HAP-1 (cell line): ENCODE measurements around the gene INHBB.

Experiments used
- DNase-seq, 2 experiments: peaks; one replicate each; pipeline ENCODE4 v3.0.0-alpha.2; 2016 to 2020; ENCODE audit warnings: low spot score in 2 of 2
- H3K27me3 ChIP-seq: fragments of 250-450 bp; sonication (Bioruptor Pico); 2 replicates; pipeline ENCODE4 v1.5.1; 2020; ENCODE audit warnings: low read depth, mild to moderate bottlenecking, moderate library complexity
- H3K36me3 ChIP-seq: fragments of 250-450 bp; sonication (Bioruptor Pico); replicated peaks from 2 replicates; pipeline ENCODE4 v1.5.1; 2020; ENCODE audit warnings: mild to moderate bottlenecking
- H3K4me1 ChIP-seq: fragments of 250-450 bp; sonication (Bioruptor Pico); 2 replicates; pipeline ENCODE4 v1.5.1; 2020; ENCODE audit warnings: mild to moderate bottlenecking
- H3K4me3 ChIP-seq: fragments of 250-450 bp; sonication (Bioruptor Pico); 2 replicates; pipeline ENCODE4 v1.5.1; 2020; ENCODE audit warnings: mild to moderate bottlenecking, moderate library complexity
- H3K9me3 ChIP-seq: fragments of 250-450 bp; sonication (Bioruptor Pico); 2 replicates; pipeline ENCODE4 v1.5.1; 2020; ENCODE audit warnings: mild to moderate bottlenecking, moderate library complexity
- in situ Hi-C: fragments of 300-500 bp; cut with MboI; formaldehyde crosslinking; loops from 3 replicates; pipeline ENCODE4 v1.14.3; 2020; ENCODE audit warnings: low sequenced_read_pairs, inconsistent platforms, mixed read lengths

The INHBB gene

GRCh38 chr2:120338015-120338414, 7.9 kb upstream of the INHBB start:
- in situ Hi-C loops = no loop called here
- H3K36me3 ChIP-seq = no peaks in the 10 kb centered on the region
- no peak for DNase-seq

DNA sequence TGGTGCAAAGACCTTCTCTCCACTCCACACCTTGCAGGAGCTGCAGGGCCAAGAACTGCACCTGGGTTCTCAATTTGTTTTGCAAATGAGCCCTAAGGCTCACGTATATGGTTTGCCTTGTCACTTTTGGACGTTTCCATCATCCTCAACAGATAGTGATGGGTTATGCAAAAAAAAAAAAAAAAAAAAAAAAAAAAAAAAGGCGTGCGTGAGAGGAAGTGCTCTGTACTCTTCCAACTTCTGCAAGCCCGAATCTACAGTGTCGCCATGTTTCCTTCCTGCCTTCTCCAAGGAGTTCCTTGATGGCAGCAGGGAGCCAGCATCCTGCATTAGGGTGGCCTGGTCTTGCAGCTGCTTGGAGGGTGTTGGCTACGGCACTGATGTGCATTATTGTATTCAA, 4.0 kb upstream of the INHBB start:
- H3K27me3 ChIP-seq = peaks cover 22% of the 10 kb centered on the region
- DNase-seq = no peak
- H3K9me3 ChIP-seq = no peaks in the 10 kb centered on the region
- 0 out of 2 replicates have a peak, but pooled peaks cover 2% of the 10 kb centered on the region for H3K4me1 ChIP-seq
- H3K4me3 ChIP-seq = no peak overlapping the region
- in situ Hi-C loops = loop anchor here (5.0 to 10.0 kb wide), 2 partner anchors 193 to 335 kb away; no protein-coding TSS in a partner anchor
- H3K36me3 ChIP-seq = no peaks in the 10 kb centered on the region

More at GRCh38 chr2:120338015-120338414, 7.9 kb upstream of the INHBB start:
- Histone ChIP-seq H3K9me3 (no peaks in the 10 kb centered on the region), H3K4me1 (no peaks in the 10 kb centered on the region), H3K27me3 (peaks cover 3% of the 10 kb centered on the region), H3K4me3 (no peak overlapping the region)

DNA sequence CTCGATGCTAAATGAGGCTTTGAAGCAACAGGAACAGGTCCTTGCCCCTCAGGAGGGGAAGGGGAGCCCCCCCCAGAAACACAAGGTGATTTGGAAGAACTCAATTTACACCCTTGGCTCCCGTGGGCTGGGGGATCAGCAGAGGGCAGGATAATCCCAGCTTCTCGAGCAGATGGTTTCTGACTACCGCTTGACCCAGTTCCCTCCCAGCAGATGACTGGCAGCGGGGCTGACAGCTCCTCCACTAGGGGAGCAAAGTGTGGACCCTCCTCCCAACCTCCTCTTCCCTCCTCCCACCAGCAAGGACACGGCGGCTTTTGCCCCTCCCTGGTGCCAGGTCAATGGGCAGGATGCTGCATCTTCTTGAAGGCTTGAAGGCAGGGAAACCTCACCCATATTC, 3.5 kb upstream of the INHBB start:
- peaks cover 24% of the 10 kb centered on the region for H3K27me3 ChIP-seq
- no peak overlapping the region for H3K4me3 ChIP-seq
- in situ Hi-C loops = loop anchor here (5.0 to 10.0 kb wide), 2 partner anchors 192 to 335 kb away; no protein-coding TSS in a partner anchor
- H3K4me1 ChIP-seq = 0 out of 2 replicates have a peak, but pooled peaks cover 2% of the 10 kb centered on the region
- no peaks in the 10 kb centered on the region for H3K36me3 ChIP-seq
- DNase-seq = no peak
- no peaks in the 10 kb centered on the region for H3K9me3 ChIP-seq

DNA sequence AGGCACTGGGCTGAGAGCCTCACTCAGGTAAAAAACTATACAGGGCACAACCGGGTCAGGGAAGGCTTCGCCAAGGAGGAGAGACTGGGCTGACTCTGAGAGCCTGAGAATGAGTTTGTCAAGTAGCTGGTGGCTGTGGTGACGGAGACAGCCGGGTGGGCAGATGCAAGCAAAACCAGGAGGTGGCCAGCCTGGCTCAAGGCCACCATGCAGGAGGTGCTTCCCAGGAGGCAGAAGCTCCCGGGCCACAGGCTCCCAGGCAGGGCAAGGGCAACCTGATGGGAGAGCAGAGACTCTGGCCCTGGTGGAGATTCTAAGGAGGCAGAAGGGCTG, 2.9 kb upstream of the INHBB start:
- Histone ChIP-seq H3K27me3 (peaks cover 24% of the 10 kb centered on the region), H3K36me3 (no peaks in the 10 kb centered on the region), H3K4me1 (0 out of 2 replicates have a peak, but pooled peaks cover 2% of the 10 kb centered on the region), H3K9me3 (no peaks in the 10 kb centered on the region), H3K4me3 (no peak overlapping the region)
- in situ Hi-C loops = loop anchor here (5.0 to 10.0 kb wide), 2 partner anchors 192 to 334 kb away; no protein-coding TSS in a partner anchor
- no peak for DNase-seq

GRCh38 chr2:120343433-120344105, 2.4 kb upstream of the INHBB start:
- DNase-seq = peak; percentile 72 to 90
- Histone ChIP-seq H3K9me3 (no peaks in the 10 kb centered on the region), H3K27me3 (peaks cover 24% of the 10 kb centered on the region), H3K4me1 (0 out of 2 replicates have a peak, but pooled peaks cover 2% of the 10 kb centered on the region), H3K36me3 (no peaks in the 10 kb centered on the region), H3K4me3 (no peak overlapping the region)
- in situ Hi-C loops = loop anchor here (5.0 to 10.0 kb wide), 2 partner anchors 191 to 334 kb away; no protein-coding TSS in a partner anchor

- no peaks in the 10 kb centered on the region for H3K36me3 ChIP-seq
- H3K4me3 ChIP-seq = peak overlapping the region; percentile 17
- in situ Hi-C loops = loop anchor here (5.0 to 10.0 kb wide), 2 partner anchors 190 to 333 kb away; no protein-coding TSS in a partner anchor
- 0 out of 2 replicates have a peak, but pooled peaks cover 2% of the 10 kb centered on the region for H3K4me1 ChIP-seq
- H3K27me3 ChIP-seq = peaks cover 24% of the 10 kb centered on the region
- no peaks in the 10 kb centered on the region for H3K9me3 ChIP-seq
- peak in 1 of 2 experiments; percentile 24 for DNase-seq
Measured at GRCh38 chr2:120344214-120344975, 1.5 kb upstream of the INHBB start.

GRCh38 chr2:120344976-120345581, 857 bp upstream of the INHBB start:
- Histone ChIP-seq H3K27me3 (peaks cover 24% of the 10 kb centered on the region), H3K4me1 (0 out of 2 replicates have a peak, but pooled peaks cover 2% of the 10 kb centered on the region), H3K9me3 (no peaks in the 10 kb centered on the region), H3K4me3 (peak overlapping the region; percentile 17), H3K36me3 (no peaks in the 10 kb centered on the region)
- DNase-seq = peak in 1 of 2 experiments; percentile 28
- in situ Hi-C loops = loop anchor here (5.0 to 10.0 kb wide), 2 partner anchors 190 to 332 kb away; no protein-coding TSS in a partner anchor

- in situ Hi-C loops = loop anchor here (10.0 kb wide), 1 partner anchor 189 kb away; no protein-coding TSS in a partner anchor
- Histone ChIP-seq H3K4me3 (peak overlapping the region; percentile 30), H3K4me1 (0 out of 2 replicates have a peak, but pooled peaks cover 2% of the 10 kb centered on the region), H3K27me3 (peaks cover 24% of the 10 kb centered on the region), H3K36me3 (no peaks in the 10 kb centered on the region), H3K9me3 (no peaks in the 10 kb centered on the region)
- no peak for DNase-seq
Measured at GRCh38 chr2:120345608-120346007, 328 bp upstream of the INHBB start.

GRCh38 chr2:120346667-120347358, 877 bp downstream of the INHBB start:
- in situ Hi-C loops = loop anchor here (10.0 kb wide), 1 partner anchor 188 kb away; no protein-coding TSS in a partner anchor
- DNase-seq = peak in 1 of 2 experiments; percentile 31
- no peaks in the 10 kb centered on the region for H3K9me3 ChIP-seq
- H3K4me1 ChIP-seq = 0 out of 2 replicates have a peak, but pooled peaks cover 2% of the 10 kb centered on the region
- H3K4me3 ChIP-seq = peak overlapping the region; percentile 29
- H3K27me3 ChIP-seq = peaks cover 24% of the 10 kb centered on the region
- H3K36me3 ChIP-seq = no peaks in the 10 kb centered on the region

DNA sequence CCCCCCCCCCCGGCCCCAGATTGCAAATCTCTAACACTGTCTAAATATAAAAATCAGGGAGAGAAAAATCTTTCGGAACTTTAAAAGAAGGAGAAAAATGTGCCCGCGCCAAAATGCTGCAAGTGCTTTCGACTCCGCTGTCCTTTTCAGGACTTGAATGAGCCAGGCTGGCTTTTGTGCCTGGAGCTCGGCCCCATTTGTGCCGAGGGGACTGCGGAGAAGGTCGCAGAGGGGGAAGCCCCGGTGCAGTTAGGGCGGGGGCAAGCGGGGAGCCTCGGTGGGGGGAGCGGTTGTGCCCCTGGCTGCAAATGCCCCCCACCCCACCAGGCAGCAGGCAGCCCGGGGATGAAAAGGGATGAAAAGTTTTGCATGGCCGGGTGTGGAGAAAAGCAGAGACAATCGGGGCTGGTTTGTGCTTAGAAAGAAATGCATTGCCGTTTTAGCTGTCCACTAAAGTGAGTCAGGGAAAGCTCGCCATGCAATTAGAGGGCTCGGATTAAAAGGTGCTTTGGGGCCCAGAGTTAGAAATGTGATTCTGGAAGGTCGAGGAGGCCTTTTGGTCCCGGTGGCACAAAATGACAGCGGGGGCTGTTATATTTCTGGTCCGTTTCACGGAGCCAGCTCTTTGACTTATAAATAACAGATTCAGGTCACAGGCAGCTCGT, 1.6 kb downstream of the INHBB start:
- Histone ChIP-seq H3K4me3 (peak overlapping the region; percentile 29), H3K9me3 (no peaks in the 10 kb centered on the region), H3K27me3 (peaks cover 22% of the 10 kb centered on the region), H3K36me3 (no peaks in the 10 kb centered on the region), H3K4me1 (0 out of 2 replicates have a peak, but pooled peaks cover 2% of the 10 kb centered on the region)
- in situ Hi-C loops = loop anchor here (10.0 kb wide), 1 partner anchor 187 kb away; no protein-coding TSS in a partner anchor
- DNase-seq = peak in 1 of 2 experiments; percentile 37

DNA sequence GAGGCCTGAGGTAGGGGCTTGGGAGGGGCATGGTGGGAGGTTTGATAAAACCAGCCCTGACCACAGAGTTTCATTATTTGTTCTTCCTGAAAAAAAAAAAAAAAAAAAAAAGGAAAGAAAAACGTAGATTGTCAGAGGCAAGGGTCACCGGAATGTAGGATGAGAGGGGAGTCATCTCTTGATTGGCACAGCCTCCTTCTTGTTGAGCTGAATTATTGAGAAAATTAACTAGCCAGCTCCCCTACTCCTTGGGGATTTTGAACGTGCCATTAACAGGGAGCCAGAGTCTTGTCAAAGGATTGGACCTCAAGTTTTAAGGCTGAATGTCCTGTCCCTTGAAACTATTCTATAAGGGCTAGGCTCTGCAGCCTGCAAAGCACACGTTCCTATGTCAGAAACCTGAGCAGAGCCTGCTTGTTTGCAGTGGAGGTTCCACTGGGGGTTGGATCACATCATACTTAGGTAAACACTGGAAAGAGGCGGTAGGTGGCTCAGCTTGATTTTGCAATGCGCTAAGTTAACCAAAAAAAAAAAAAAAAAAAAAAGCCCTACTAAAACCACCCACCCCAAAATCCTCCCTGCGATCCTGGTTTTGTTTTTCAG, 2.3 kb downstream of the INHBB start:
- Histone ChIP-seq H3K27me3 (peaks cover 21% of the 10 kb centered on the region), H3K9me3 (no peaks in the 10 kb centered on the region), H3K4me1 (0 out of 2 replicates have a peak, but pooled peaks cover 2% of the 10 kb centered on the region), H3K4me3 (no peak overlapping the region), H3K36me3 (no peaks in the 10 kb centered on the region)
- in situ Hi-C loops = loop anchor here (10.0 kb wide), 1 partner anchor 187 kb away; no protein-coding TSS in a partner anchor
- DNase-seq = no peak
